Nucleus accumbens (tissue), 56 donors: ENCODE data around the gene TJP2.

Experiments
- DNase-seq, 56 donors: peaks; one replicate each; lab custom pipeline; 2025; lab: John Stamatoyannopoulos, UW

Gene TJP2

GRCh38 chr9:69319324-69320025 lies 145.4 kb downstream of the TJP2 start:
- DNase-seq, result no peak

GRCh38 chr9:69322256-69322655 lies 148.2 kb downstream of the TJP2 start:
- DNase-seq, result no peak

DNA sequence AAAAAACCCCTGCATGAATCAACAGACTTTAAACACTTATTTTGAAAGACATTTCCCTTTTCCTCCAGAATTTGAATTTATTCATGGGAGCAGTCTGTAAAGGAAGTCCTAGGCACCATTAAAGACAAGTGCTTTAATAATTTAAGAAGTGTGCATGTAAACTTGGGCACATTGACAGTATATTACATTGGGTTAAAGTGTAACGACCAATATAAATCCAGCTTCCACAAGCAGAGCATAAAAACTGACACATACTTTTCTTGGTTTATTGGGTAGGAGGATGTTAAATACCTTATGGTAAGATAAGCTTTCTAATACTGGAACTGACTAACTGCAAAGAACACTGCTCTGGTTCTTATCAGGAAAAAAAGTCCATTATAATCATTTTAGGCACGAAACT lies 149.8 kb downstream of the TJP2 start:
- no peak for DNase-seq
